Keratinocyte (primary cell): ENCODE results near the gene ATXN7L2.

ENCODE experiments used
- CTCF ChIP-seq, 3 experiments: IDR thresholded peaks in 1 of 3; conservative IDR thresholded peaks in 1 of 3; optimal IDR thresholded peaks in 1 of 3; 2 replicates in 2 of 3; 3 replicates in 1 of 3; pipeline versions ENCODE3 to v1.5.1; 2011; ENCODE audit warnings: low read length in 3 of 3, mild to moderate bottlenecking in 3 of 3, moderate library complexity in 2 of 3, control low read depth in 1 of 3, inconsistent platforms in 1 of 3; ENCODE audit not compliant: insufficient read depth in 2 of 3; ENCODE audit errors: extremely low read depth in 1 of 3
- EZH2 ChIP-seq: IDR thresholded peaks from one replicate; pipeline ENCODE4 v1.6.1; 2012; ENCODE audit warnings: inconsistent platforms, mild to moderate bottlenecking, low read length, moderate library complexity

- TF ChIP-seq CTCF (optimal IDR thresholded peaks at IDR 0.05 in 1 of 3, IDR thresholded peaks at IDR 0.05 in 1 of 3, conservative IDR thresholded peaks at IDR 0.05 in 1 of 3; ENCODE audit: extremely low read depth in 1 of 3, insufficient read depth in 2 of 3, low read length in 3 of 3), result no peak
- TF ChIP-seq EZH2, result no peak
Measured at GRCh38 chr1:109474697-109475096, 9.0 kb upstream of the ATXN7L2 start.
